ENCODE data around the gene RETREG1.

DNA sequence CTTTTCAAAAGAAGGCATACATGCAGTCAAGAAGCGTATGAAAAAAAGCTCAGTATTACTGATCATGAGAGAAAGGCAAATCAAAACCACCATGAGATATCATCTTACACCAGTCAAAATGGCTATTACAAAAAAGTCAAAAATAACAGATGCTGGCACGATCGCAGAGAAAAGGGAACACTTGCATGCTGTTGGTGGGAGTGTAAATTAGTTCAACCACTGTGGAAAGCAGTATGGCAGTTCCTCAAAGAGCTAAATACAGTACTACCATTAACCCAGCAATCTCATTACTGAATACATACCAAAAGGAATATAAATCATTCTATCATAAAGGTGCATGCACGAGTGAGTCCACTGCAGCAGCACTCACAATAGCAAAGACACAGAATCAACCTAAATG is 24.5 kb downstream of the RETREG1 start:
- TF ChIP-seq POLR2A (IDR thresholded peaks at IDR 0.05) (no peak), POLR2AphosphoS5 (IDR thresholded peaks at IDR 0.05) (no peak), EP300 (IDR thresholded peaks at IDR 0.05) (no peak)
- TF ChIP-seq, protein P1, sequence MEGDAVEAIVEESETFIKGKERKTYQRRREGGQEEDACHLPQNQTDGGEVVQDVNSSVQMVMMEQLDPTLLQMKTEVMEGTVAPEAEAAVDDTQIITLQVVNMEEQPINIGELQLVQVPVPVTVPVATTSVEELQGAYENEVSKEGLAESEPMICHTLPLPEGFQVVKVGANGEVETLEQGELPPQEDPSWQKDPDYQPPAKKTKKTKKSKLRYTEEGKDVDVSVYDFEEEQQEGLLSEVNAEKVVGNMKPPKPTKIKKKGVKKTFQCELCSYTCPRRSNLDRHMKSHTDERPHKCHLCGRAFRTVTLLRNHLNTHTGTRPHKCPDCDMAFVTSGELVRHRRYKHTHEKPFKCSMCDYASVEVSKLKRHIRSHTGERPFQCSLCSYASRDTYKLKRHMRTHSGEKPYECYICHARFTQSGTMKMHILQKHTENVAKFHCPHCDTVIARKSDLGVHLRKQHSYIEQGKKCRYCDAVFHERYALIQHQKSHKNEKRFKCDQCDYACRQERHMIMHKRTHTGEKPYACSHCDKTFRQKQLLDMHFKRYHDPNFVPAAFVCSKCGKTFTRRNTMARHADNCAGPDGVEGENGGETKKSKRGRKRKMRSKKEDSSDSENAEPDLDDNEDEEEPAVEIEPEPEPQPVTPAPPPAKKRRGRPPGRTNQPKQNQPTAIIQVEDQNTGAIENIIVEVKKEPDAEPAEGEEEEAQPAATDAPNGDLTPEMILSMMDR (IDR thresholded peaks at IDR 0.05), result no peak
